ENCODE measurements around the gene ASPG.
"Not testable (repeated sequence)": the region's sequence is repeated elsewhere in the genome, so short reads cannot be mapped to it uniquely, and the experiment has no call there.

The ASPG gene

GRCh38 chr14:104150136-104151025, 64.9 kb downstream of the ASPG start:
- DNase-seq, result peak; percentile 72

- no peak for DNase-seq
Observed at GRCh38 chr14:104151026-104151381, 65.5 kb downstream of the ASPG start.

- DNase-seq, result peak; percentile 20
Observed at GRCh38 chr14:104151566-104152245, 66.2 kb downstream of the ASPG start.

GRCh38 chr14:104152246-104152575, 66.7 kb downstream of the ASPG start:
- DNase-seq, result no peak

GRCh38 chr14:104152686-104153393, 67.3 kb downstream of the ASPG start:
- no peak for DNase-seq

GRCh38 chr14:104153394-104153755, 67.9 kb downstream of the ASPG start:
- not testable (repeated sequence) for DNase-seq

- no peak for DNase-seq
Observed at GRCh38 chr14:104154246-104154645, 68.7 kb downstream of the ASPG start.

- no peak for DNase-seq
Observed at GRCh38 chr14:104155513-104155912, 70.0 kb downstream of the ASPG start.

GRCh38 chr14:104156142-104156541, 70.6 kb downstream of the ASPG start:
- no peak for DNase-seq

- no peak for DNase-seq
Observed at GRCh38 chr14:104157016-104157928, 71.8 kb downstream of the ASPG start.

- peak; percentile 23 for DNase-seq
Observed at GRCh38 chr14:104158827-104159798, 73.6 kb downstream of the ASPG start.

GRCh38 chr14:104159990-104160389, 74.5 kb downstream of the ASPG start:
- DNase-seq, result no peak

- no peak for DNase-seq
Observed at GRCh38 chr14:104161602-104162367, 76.3 kb downstream of the ASPG start.

GRCh38 chr14:104162495-104162894, 77.0 kb downstream of the ASPG start:
- DNase-seq, result no peak

- no peak for DNase-seq
Observed at GRCh38 chr14:104163541-104163940, 78.0 kb downstream of the ASPG start.

GRCh38 chr14:104164041-104164440, 78.5 kb downstream of the ASPG start:
- DNase-seq, result no peak

- no peak for DNase-seq
Observed at GRCh38 chr14:104164512-104164911, 79.0 kb downstream of the ASPG start.

Data from NCI-H2227 treated with DMSO at 0.1 percent for 48 hours (cell line).